K562 (cell line): ENCODE data around the gene TMEM234. TPM values are rescaled to one million over a fixed set of nuclear protein-coding genes. Genes with fewer than 3 reads are reported as not detected.

Experiments
- CC2D1A ChIP-seq: fragments of 450-650 bp; IDR thresholded peaks from 2 replicates; pipeline ENCODE4 v1.6.1; 2017; ENCODE audit warnings: mild to moderate bottlenecking
- ETS2 ChIP-seq: IDR thresholded peaks from 2 replicates; pipeline ENCODE4 v1.6.1; 2016; ENCODE audit warnings: borderline replicate concordance, missing genetic modification characterization, mild to moderate bottlenecking, moderate library complexity, missing compliant biosample characterization; ENCODE audit not compliant: poor library complexity, severe bottlenecking
- FOXM1 ChIP-seq, 2 experiments: fragments of 450-650 bp in 1 of 2; sonication (generic) in 1 of 2; formaldehyde crosslinking in 1 of 2; IDR thresholded peaks; 2 replicates each; pipeline versions ENCODE4 v1.6.1 to v1.9.0; 2017 to 2022; ENCODE audit warnings: low read depth in 2 of 2, mild to moderate bottlenecking in 2 of 2, missing genetic modification reagents in 1 of 2, moderate library complexity in 1 of 2
- HMGN3 ChIP-seq: IDR thresholded peaks from 2 replicates; pipeline ENCODE4 v1.6.1; 2011; ENCODE audit warnings: borderline replicate concordance, low read depth, mild to moderate bottlenecking, mixed read lengths, low read length; ENCODE audit not compliant: insufficient read length; ENCODE audit errors: extremely low read depth
- LCOR ChIP-seq: sonication (generic); formaldehyde crosslinking; IDR thresholded peaks from 2 replicates; pipeline ENCODE4 v1.8.0; 2022; ENCODE audit warnings: mild to moderate bottlenecking, missing genetic modification reagents
- SIX5 ChIP-seq, 2 experiments: IDR thresholded peaks; 2 replicates each; pipeline ENCODE4 v1.6.1; 2011; ENCODE audit warnings: low read length in 2 of 2, borderline replicate concordance in 1 of 2, low read depth in 1 of 2, mild to moderate bottlenecking in 1 of 2, moderate library complexity in 1 of 2; ENCODE audit not compliant: insufficient read depth in 1 of 2
- SMAD4 ChIP-seq: fragments of 250-450 bp; sonication (Bioruptor Pico); conservative IDR thresholded peaks from 2 replicates; pipeline ENCODE4 v1.8.0; 2021; ENCODE audit warnings: inconsistent platforms, mild to moderate bottlenecking, moderate library complexity
- SP2 ChIP-seq: IDR thresholded peaks from 2 replicates; pipeline ENCODE4 v1.6.1; 2011; ENCODE audit warnings: mild to moderate bottlenecking, low read depth, low read length, moderate library complexity; ENCODE audit not compliant: poor library complexity, severe bottlenecking; ENCODE audit errors: extremely low read depth
- TBP ChIP-seq: optimal IDR thresholded peaks from 2 replicates; pipeline ENCODE3; 2011; ENCODE audit warnings: low read depth, low read length, improper control_type of control experiment
- TFE3 ChIP-seq: fragments of 450-650 bp; formaldehyde crosslinking; IDR thresholded peaks from 2 replicates; pipeline ENCODE4 v1.4.0; 2020; ENCODE audit warnings: mild to moderate bottlenecking, mixed read lengths
- XRCC3 ChIP-seq: fragments of 450-650 bp; IDR thresholded peaks from 2 replicates; pipeline ENCODE4 v1.6.1; 2017; ENCODE audit warnings: mild to moderate bottlenecking, moderate library complexity
- ZBTB11 ChIP-seq, 3 experiments: fragments of 200-800 bp in 1 of 3; fragments of 250-450 bp in 1 of 3; fragments of 450-650 bp in 1 of 3; sonication (Bioruptor Pico) in 1 of 3; sonication (Bioruptor generic) in 1 of 3; formaldehyde crosslinking in 1 of 3; IDR thresholded peaks; 2 replicates each; pipeline versions ENCODE4 v1.6.1 to v1.8.0; 2016 to 2022; ENCODE audit warnings: mild to moderate bottlenecking in 2 of 3, missing genetic modification characterization in 2 of 3, missing compliant biosample characterization in 1 of 3, moderate library complexity in 1 of 3
- ZFPM2 ChIP-seq: fragments of 250-450 bp; sonication (Bioruptor Pico); IDR thresholded peaks from 2 replicates; pipeline ENCODE4 v1.5.1; 2022; ENCODE audit warnings: mild to moderate bottlenecking
- ZNF280A ChIP-seq: fragments of 450-650 bp; IDR thresholded peaks from 2 replicates; pipeline ENCODE4 v1.6.1; 2018; ENCODE audit warnings: mild to moderate bottlenecking, low read depth; ENCODE audit not compliant: partially characterized antibody
- ZNF384 ChIP-seq: IDR thresholded peaks from 2 replicates; pipeline ENCODE4 v1.6.1; 2012; ENCODE audit warnings: low read depth, low read length, improper control_type of control experiment
- ZNF695 ChIP-seq: fragments of 450-650 bp; formaldehyde crosslinking; IDR thresholded peaks from 2 replicates; pipeline ENCODE4 v1.4.0; 2020; ENCODE audit warnings: mild to moderate bottlenecking, moderate library complexity
- polyA plus RNA-seq, 8 experiments: library from polyadenylated mRNA; depleted of rRNA in 4 of 8; stranded (reverse) in 5 of 8; unstranded in 3 of 8; fragments of >200 nt; fragmentation: Nextera tagmentation in 2 of 8; fragmentation: Illumina TruSeq in 1 of 8; extraction: Ambion mirVana in 2 of 8; extraction: Trizol in 1 of 8; gene quantifications; 2 replicates each; pipeline versions ENCODE4 v1.2.1 to v1.2.3, GENCODE V29; 2011 to 2014; ENCODE audit warnings: inconsistent platforms in 1 of 8, missing spikeins in 1 of 8
- total RNA-seq, 7 experiments: library from RNA; depleted of rRNA in 6 of 7; stranded (reverse); fragments of >200 nt in 6 of 7; fragmentation: Illumina TruSeq in 2 of 7; extraction: Trizol in 2 of 7; gene quantifications; 2 replicates each; pipeline versions ENCODE4 v1.2.1 to v1.2.3, GENCODE V29; 2011 to 2021; ENCODE audit warnings: low replicate concordance in 1 of 7
- TF ChIP-seq, protein P1 (sequence below): fragments of 450-650 bp; IDR thresholded peaks from 2 replicates; pipeline ENCODE4 v1.6.1; 2016; ENCODE audit warnings: missing biosample characterization, missing genetic modification characterization

TMEM234 gene
- total and polyA plus RNA-seq, 9 of the 15 experiments (the other 6 are each of a cell fraction or from before 2014, with no cell fraction given), result 5.0 to 12.9 (median 7.6) TPM

- TF ChIP-seq, protein P1, sequence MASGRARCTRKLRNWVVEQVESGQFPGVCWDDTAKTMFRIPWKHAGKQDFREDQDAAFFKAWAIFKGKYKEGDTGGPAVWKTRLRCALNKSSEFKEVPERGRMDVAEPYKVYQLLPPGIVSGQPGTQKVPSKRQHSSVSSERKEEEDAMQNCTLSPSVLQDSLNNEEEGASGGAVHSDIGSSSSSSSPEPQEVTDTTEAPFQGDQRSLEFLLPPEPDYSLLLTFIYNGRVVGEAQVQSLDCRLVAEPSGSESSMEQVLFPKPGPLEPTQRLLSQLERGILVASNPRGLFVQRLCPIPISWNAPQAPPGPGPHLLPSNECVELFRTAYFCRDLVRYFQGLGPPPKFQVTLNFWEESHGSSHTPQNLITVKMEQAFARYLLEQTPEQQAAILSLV (tag), result no peak
- TF ChIP-seq CC2D1A (peak; percentile 75), ZNF695 (CRISPR knock-in tag) (no peak), TFE3 (CRISPR knock-in tag) (no peak), ZNF280A (no peak), SMAD4 (peak; percentile 58), ETS2 (tag) (no peak), HMGN3 (peak; percentile 59), XRCC3 (no peak), ZNF384 (peak; percentile 52), SIX5 (IDR thresholded peaks at IDR 0.05; ENCODE audit: borderline replicate concordance in 1 of 2, insufficient read depth in 1 of 2, low read depth in 1 of 2, low read length in 2 of 2) (no peak), FOXM1 (IDR thresholded peaks at IDR 0.05; ENCODE audit: low read depth) (no peak; the same call in 1 of the 2 replicates), FOXM1 (CRISPR knock-in tag; IDR thresholded peaks at IDR 0.05; ENCODE audit: low read depth) (no peak), LCOR (0 out of 2 replicates have a peak, but pooled peaks have one; percentile 48), ZFPM2 (CRISPR knock-in tag) (no peak), SP2 (no peak), TBP (no peak), ZBTB11 (CRISPR knock-in tag; IDR thresholded peaks at IDR 0.05) (peak in 1 of 3 experiments; percentile 15; a peak in 1 of 6 replicates)
Measured at GRCh38 chr1:32247983-32248889, 26.1 kb upstream of the TMEM234 start (continued).
